ENCODE results near the gene RPTOR.

Gene RPTOR

DNA sequence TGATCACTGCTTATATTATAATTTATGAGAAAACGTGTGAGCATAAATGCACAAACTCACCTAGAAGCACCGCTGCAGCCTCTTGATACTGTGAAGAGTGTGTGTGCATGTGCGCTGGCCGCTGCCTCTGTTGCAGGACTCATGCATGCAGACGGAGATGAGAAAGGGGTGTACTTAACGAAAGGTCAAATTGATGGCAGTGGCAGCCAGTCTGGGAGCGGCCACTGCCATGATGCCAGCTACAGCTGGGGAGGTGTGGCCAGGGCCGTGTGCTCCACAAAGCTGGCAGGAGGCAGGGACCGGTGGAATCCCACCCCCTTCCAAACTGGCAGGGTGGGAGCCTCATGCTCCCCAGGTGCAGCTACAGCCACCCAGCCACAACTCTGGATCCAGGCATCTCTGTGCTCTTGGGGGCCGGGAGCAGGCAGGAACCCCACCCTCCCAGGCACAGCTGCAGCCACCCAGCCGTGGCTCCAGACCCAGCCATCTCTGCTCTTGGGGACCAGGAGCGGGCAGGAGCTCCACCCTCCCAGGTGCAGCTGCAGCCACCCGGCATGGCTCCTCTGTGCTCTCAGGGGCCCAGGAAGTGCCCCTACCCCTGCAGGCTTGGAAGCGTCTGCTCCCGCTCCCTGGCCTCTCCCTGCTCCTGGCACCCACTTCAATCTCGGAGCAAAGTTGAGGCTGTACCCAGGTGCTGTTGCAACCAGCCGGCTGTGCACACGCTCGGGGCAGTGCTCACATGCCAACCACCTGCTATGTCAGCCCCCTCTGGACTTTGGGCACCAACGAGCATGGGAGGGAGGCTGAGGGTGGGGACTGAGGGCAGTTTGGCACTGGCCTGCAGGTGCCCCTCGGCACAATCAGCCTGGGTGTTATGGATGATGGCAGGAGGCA, 369.5 kb downstream of the RPTOR start:
- no peak overlapping the region for H3K27ac Mint-ChIP-seq
- H3K4me3 Mint-ChIP-seq: no peak overlapping the region
- no peaks in the 10 kb centered on the region for H3K27me3 Mint-ChIP-seq
- H3K36me3 Mint-ChIP-seq: peaks cover 12% of the 10 kb centered on the region
- H3K9me3 Mint-ChIP-seq: no peaks in the 10 kb centered on the region
- no peaks in the 10 kb centered on the region for H3K4me1 Mint-ChIP-seq

- Mint-ChIP-seq H3K36me3 (peaks cover 5% of the 10 kb centered on the region), H3K4me3 (no peak overlapping the region), H3K27ac (no peak overlapping the region), H3K27me3 (no peaks in the 10 kb centered on the region), H3K4me1 (no peaks in the 10 kb centered on the region), H3K9me3 (no peaks in the 10 kb centered on the region)
Observed at GRCh38 chr17:80916246-80916645, 371.6 kb downstream of the RPTOR start.

DNA sequence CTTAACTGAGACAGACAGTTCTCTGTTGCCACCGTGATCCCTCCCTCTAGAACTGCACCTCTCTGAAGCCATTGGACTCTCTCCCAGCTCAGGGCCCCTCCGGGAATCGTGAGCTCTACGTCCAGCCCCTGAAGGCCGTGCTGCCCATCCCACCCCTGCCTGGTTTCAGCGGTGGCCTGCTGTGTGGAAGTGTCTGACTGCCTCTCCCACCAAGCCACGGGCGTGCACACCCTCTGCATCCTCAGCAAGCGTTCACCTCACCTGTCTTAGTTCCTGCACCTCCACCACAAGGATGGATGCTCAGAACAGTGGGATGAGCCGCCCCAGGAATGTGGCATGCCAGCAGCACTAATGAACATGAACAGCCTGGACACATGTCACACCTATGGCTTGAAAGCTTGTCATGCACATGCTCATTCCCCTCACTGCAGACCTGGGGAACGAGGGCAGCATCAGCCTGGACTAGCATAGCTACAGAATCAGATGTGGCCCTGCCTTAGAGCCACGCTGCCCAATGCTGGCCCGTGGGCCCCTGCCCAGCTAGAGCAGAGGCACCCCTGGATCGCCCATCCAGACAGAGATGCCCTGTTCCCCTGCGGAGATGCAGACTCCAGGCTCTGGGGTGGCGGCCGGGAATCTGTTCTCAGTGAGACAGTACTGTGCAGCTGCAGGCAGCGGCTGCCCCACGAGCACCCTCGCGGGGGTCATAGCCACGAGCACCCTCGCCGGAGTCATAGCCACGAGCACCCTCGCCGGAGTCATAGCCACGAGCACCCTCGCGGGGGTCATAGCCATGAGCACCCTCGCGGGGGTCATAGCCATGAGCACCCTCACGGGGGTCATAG, 373.3 kb downstream of the RPTOR start:
- H3K4me3 Mint-ChIP-seq: no peak overlapping the region
- H3K9me3 Mint-ChIP-seq: no peaks in the 10 kb centered on the region
- H3K36me3 Mint-ChIP-seq: peaks cover 5% of the 10 kb centered on the region

DNA sequence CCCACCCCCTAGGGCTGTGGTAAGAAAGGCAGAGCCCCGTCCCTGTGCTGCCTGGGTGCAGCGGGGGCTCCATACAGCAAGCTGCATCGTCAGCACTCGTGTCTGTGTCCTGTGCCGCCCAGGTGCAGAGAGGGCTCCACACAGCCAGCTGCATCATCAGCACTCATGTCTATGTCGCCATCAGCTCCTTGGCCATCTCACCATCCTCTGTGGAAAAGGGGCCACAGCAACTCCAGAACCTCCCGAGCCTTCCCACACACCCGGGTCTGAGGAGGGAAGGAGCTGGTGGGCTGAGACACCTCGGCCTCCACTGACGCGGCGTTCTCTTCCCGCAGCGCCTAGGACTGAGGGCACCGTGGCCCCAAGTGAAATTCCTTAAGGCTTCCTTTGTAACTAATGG, 374.1 kb downstream of the RPTOR start:
- no peaks in the 10 kb centered on the region for H3K27me3 Mint-ChIP-seq
- H3K36me3 Mint-ChIP-seq: peaks cover 5% of the 10 kb centered on the region
- H3K4me1 Mint-ChIP-seq: no peaks in the 10 kb centered on the region
- no peak overlapping the region for H3K4me3 Mint-ChIP-seq
- H3K27ac Mint-ChIP-seq: no peak overlapping the region
- H3K9me3 Mint-ChIP-seq: no peaks in the 10 kb centered on the region

More for the DNA sequence above, 373.3 kb downstream of the RPTOR start:
- H3K27ac Mint-ChIP-seq: no peak overlapping the region
- no peaks in the 10 kb centered on the region for H3K27me3 Mint-ChIP-seq
- H3K4me1 Mint-ChIP-seq: no peaks in the 10 kb centered on the region

GRCh38 chr17:80919331-80920311, 375.0 kb downstream of the RPTOR start:
- Mint-ChIP-seq H3K27me3 (no peaks in the 10 kb centered on the region), H3K36me3 (peaks cover 4% of the 10 kb centered on the region), H3K4me3 (no peak overlapping the region), H3K4me1 (no peaks in the 10 kb centered on the region), H3K9me3 (no peaks in the 10 kb centered on the region), H3K27ac (peak overlapping the region; percentile 55)

GRCh38 chr17:80920441-80920840, 375.8 kb downstream of the RPTOR start:
- H3K4me1 Mint-ChIP-seq: no peaks in the 10 kb centered on the region
- H3K36me3 Mint-ChIP-seq: peaks cover 4% of the 10 kb centered on the region
- no peaks in the 10 kb centered on the region for H3K9me3 Mint-ChIP-seq
- H3K27me3 Mint-ChIP-seq: no peaks in the 10 kb centered on the region
- H3K27ac Mint-ChIP-seq: no peak overlapping the region
- no peak overlapping the region for H3K4me3 Mint-ChIP-seq

- H3K36me3 Mint-ChIP-seq: peaks cover 5% of the 10 kb centered on the region
- no peak overlapping the region for H3K27ac Mint-ChIP-seq
- no peaks in the 10 kb centered on the region for H3K9me3 Mint-ChIP-seq
Observed at GRCh38 chr17:80921159-80921558, 376.5 kb downstream of the RPTOR start.

DNA sequence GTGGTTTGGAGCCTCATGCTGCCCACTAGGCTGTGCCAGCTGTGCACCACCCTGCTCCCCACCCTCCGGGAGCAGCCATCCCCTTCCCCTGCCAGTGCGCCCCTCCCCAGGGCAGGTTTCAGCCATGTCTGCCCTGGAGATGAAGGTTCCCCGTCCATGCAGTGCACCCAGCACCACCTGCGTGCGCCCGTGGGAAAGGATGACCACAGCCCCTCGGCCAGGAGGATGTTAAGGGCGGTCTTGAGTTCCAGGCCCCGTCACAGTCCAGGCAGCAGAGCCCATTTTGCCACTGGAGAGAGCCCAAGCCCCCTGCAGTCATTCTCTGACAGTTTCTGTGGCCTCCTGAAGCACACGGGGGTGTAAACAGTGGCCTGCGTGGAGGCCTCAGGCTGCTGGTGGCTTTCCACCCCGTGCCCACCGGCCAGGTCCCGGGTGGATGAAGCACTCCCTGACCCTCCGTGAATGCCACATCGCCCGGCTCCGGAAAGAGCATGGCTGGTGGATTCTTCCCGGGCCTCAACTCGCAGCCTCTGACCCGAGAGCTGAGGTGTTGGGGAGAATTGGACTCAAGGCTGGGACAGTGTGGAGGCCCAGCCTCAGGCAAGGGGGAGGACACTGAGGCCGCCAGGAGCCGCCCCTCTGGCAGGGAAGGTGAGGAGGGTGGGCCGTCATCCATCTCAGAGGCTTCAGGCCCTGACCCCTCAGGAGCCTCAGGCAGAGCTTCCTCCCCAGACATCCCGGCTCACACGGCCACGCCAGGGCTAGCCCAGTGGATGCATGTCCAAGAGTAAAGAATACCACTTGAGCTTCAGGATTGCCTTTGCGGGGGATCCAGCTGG, 377.3 kb downstream of the RPTOR start:
- Mint-ChIP-seq H3K9me3 (no peaks in the 10 kb centered on the region), H3K4me1 (no peaks in the 10 kb centered on the region), H3K27ac (no peak overlapping the region), H3K4me3 (no peak overlapping the region), H3K27me3 (no peaks in the 10 kb centered on the region), H3K36me3 (peaks cover 9% of the 10 kb centered on the region)

More at GRCh38 chr17:80921159-80921558, 376.5 kb downstream of the RPTOR start:
- Mint-ChIP-seq H3K4me3 (no peak overlapping the region), H3K4me1 (no peaks in the 10 kb centered on the region), H3K27me3 (no peaks in the 10 kb centered on the region)

GRCh38 chr17:80922580-80923160, 378.0 kb downstream of the RPTOR start:
- H3K27me3 Mint-ChIP-seq: no peaks in the 10 kb centered on the region
- H3K36me3 Mint-ChIP-seq: peaks cover 9% of the 10 kb centered on the region
- H3K27ac Mint-ChIP-seq: no peak overlapping the region
- no peak overlapping the region for H3K4me3 Mint-ChIP-seq
- no peaks in the 10 kb centered on the region for H3K9me3 Mint-ChIP-seq
- H3K4me1 Mint-ChIP-seq: no peaks in the 10 kb centered on the region

- H3K4me1 Mint-ChIP-seq: no peaks in the 10 kb centered on the region
- H3K36me3 Mint-ChIP-seq: peaks cover 9% of the 10 kb centered on the region
- H3K27ac Mint-ChIP-seq: no peak overlapping the region
- no peak overlapping the region for H3K4me3 Mint-ChIP-seq
- H3K9me3 Mint-ChIP-seq: no peaks in the 10 kb centered on the region
- no peaks in the 10 kb centered on the region for H3K27me3 Mint-ChIP-seq
Observed at GRCh38 chr17:80923211-80924110, 378.8 kb downstream of the RPTOR start.

- Mint-ChIP-seq H3K36me3 (peaks cover 13% of the 10 kb centered on the region), H3K4me1 (no peaks in the 10 kb centered on the region), H3K27ac (no peak overlapping the region), H3K9me3 (no peaks in the 10 kb centered on the region), H3K4me3 (no peak overlapping the region), H3K27me3 (no peaks in the 10 kb centered on the region)
Observed at GRCh38 chr17:80924111-80924806, 379.6 kb downstream of the RPTOR start.

GRCh38 chr17:80924807-80925610, 380.4 kb downstream of the RPTOR start:
- Mint-ChIP-seq H3K27me3 (no peaks in the 10 kb centered on the region), H3K27ac (no peak overlapping the region), H3K4me3 (no peak overlapping the region), H3K9me3 (no peaks in the 10 kb centered on the region), H3K36me3 (peaks cover 13% of the 10 kb centered on the region), H3K4me1 (no peaks in the 10 kb centered on the region)
